ENCODE measurements around the gene HPS1. TPM values are rescaled to one million over a fixed set of nuclear protein-coding genes. Genes with fewer than 3 reads are reported as not detected.

HPS1 gene
- total RNA-seq, 2 donors from 2014 or later = 39.6 to 43.3 TPM

- no peaks in the 10 kb centered on the region for H3K27me3 ChIP-seq (ENCODE audit: control insufficient read depth, insufficient read depth, low read length, poor library complexity, severe bottlenecking)
- H3K4me3 ChIP-seq (ENCODE audit: low read length) = no peak overlapping the region
- H3K4me3 Mint-ChIP-seq = no peak overlapping the region
- TF ChIP-seq, protein P1, sequence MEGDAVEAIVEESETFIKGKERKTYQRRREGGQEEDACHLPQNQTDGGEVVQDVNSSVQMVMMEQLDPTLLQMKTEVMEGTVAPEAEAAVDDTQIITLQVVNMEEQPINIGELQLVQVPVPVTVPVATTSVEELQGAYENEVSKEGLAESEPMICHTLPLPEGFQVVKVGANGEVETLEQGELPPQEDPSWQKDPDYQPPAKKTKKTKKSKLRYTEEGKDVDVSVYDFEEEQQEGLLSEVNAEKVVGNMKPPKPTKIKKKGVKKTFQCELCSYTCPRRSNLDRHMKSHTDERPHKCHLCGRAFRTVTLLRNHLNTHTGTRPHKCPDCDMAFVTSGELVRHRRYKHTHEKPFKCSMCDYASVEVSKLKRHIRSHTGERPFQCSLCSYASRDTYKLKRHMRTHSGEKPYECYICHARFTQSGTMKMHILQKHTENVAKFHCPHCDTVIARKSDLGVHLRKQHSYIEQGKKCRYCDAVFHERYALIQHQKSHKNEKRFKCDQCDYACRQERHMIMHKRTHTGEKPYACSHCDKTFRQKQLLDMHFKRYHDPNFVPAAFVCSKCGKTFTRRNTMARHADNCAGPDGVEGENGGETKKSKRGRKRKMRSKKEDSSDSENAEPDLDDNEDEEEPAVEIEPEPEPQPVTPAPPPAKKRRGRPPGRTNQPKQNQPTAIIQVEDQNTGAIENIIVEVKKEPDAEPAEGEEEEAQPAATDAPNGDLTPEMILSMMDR (conservative IDR thresholded peaks at IDR 0.05) = no peak
- WGBS, 2 experiments (ENCODE audit: insufficient coverage in 1 of 2, insufficient read length in 1 of 2) = 95 to 97% methylated on average over 7 of the region's 7 CpGs
- H3K27ac ChIP-seq (ENCODE audit: low read depth, low read length) = no peak overlapping the region
- H3K36me3 ChIP-seq (ENCODE audit: control insufficient read depth, insufficient read depth, low read length) = no peaks in the 10 kb centered on the region
- no peak overlapping the region for H3K27ac Mint-ChIP-seq
- H3K9ac ChIP-seq (ENCODE audit: extremely low read depth, low read length, poor library complexity, severe bottlenecking) = no peak overlapping the region
- H3K9me3 ChIP-seq (ENCODE audit: control insufficient read depth, low read length) = no peaks in the 10 kb centered on the region
- no peaks in the 10 kb centered on the region for H3K4me1 ChIP-seq (ENCODE audit: control insufficient read depth, insufficient read depth, low read length)
- DNase-seq = no peak
- no peaks in the 10 kb centered on the region for H3K4me1 Mint-ChIP-seq
- H3K36me3 Mint-ChIP-seq (ENCODE audit: low read depth) = no peaks in the 10 kb centered on the region
- H3K9me3 Mint-ChIP-seq = no peaks in the 10 kb centered on the region
- H3K27me3 Mint-ChIP-seq (ENCODE audit: insufficient read depth) = peaks cover 2% of the 10 kb centered on the region
Observed at GRCh38 chr10:98391065-98391464, 55.7 kb downstream of the HPS1 start.

- Mint-ChIP-seq H3K27me3 (ENCODE audit: insufficient read depth) (peaks cover 2% of the 10 kb centered on the region), H3K4me1 (no peaks in the 10 kb centered on the region)
- DNase-seq = no peak
Observed at GRCh38 chr10:98390406-98390805, 56.3 kb downstream of the HPS1 start.

DNA sequence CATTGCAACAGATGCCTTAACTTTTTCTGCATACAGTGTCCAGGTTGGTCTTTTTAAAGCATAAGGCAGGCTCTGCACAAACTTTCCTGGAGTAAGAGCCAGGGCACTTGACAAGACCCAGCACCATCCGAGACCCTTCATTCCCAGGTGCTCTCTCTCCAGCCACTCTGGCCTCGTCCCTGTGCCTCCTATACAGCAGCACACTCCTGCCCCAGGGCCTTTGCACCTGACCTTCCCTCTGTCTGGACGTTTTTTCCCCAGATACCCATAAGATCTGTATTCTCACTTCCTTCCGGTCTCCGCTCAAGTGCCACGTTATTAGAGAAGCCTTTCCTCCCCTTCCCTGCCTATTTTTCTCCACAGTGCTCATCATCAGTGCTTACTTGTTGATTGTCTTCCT, 57.3 kb downstream of the HPS1 start:
- Mint-ChIP-seq H3K4me1 (no peaks in the 10 kb centered on the region), H3K9me3 (no peaks in the 10 kb centered on the region), H3K27ac (no peak overlapping the region), H3K4me3 (no peak overlapping the region), H3K27me3 (ENCODE audit: insufficient read depth) (peaks cover 2% of the 10 kb centered on the region), H3K36me3 (ENCODE audit: low read depth) (no peaks in the 10 kb centered on the region)
- H3K9me3 ChIP-seq (ENCODE audit: control insufficient read depth, low read length) = no peaks in the 10 kb centered on the region
- TF ChIP-seq, protein P1 (conservative IDR thresholded peaks at IDR 0.05) = no peak
- H3K27ac ChIP-seq (ENCODE audit: low read depth, low read length) = no peak overlapping the region
- no peak overlapping the region for H3K4me3 ChIP-seq (ENCODE audit: low read length)
- H3K9ac ChIP-seq (ENCODE audit: extremely low read depth, low read length, poor library complexity, severe bottlenecking) = no peak overlapping the region
- no peaks in the 10 kb centered on the region for H3K4me1 ChIP-seq (ENCODE audit: control insufficient read depth, insufficient read depth, low read length)
- no peaks in the 10 kb centered on the region for H3K27me3 ChIP-seq (ENCODE audit: control insufficient read depth, insufficient read depth, low read length, poor library complexity, severe bottlenecking)
- no peaks in the 10 kb centered on the region for H3K36me3 ChIP-seq (ENCODE audit: control insufficient read depth, insufficient read depth, low read length)
- 87 to 93% methylated on average over 6 of the region's 6 CpGs for WGBS, 2 experiments (ENCODE audit: insufficient coverage in 1 of 2, insufficient read length in 1 of 2)
- DNase-seq = no peak

More at GRCh38 chr10:98390406-98390805, 56.3 kb downstream of the HPS1 start:
- H3K36me3 Mint-ChIP-seq (ENCODE audit: low read depth) = no peaks in the 10 kb centered on the region
- Histone ChIP-seq H3K36me3 (ENCODE audit: control insufficient read depth, insufficient read depth, low read length) (no peaks in the 10 kb centered on the region), H3K4me1 (ENCODE audit: control insufficient read depth, insufficient read depth, low read length) (no peaks in the 10 kb centered on the region), H3K27me3 (ENCODE audit: control insufficient read depth, insufficient read depth, low read length, poor library complexity, severe bottlenecking) (no peaks in the 10 kb centered on the region), H3K27ac (ENCODE audit: low read depth, low read length) (no peak overlapping the region), H3K9me3 (ENCODE audit: control insufficient read depth, low read length) (no peaks in the 10 kb centered on the region), H3K9ac (ENCODE audit: extremely low read depth, low read length, poor library complexity, severe bottlenecking) (no peak overlapping the region), H3K4me3 (ENCODE audit: low read length) (no peak overlapping the region)
- H3K27ac Mint-ChIP-seq = no peak overlapping the region
- WGBS, 2 experiments (ENCODE audit: insufficient coverage in 1 of 2, insufficient read length in 1 of 2) = 85 to 100% methylated on average over 2 to 4 of the region's 4 CpGs
- H3K4me3 Mint-ChIP-seq = no peak overlapping the region
- no peaks in the 10 kb centered on the region for H3K9me3 Mint-ChIP-seq
- TF ChIP-seq, protein P1 (conservative IDR thresholded peaks at IDR 0.05) = no peak

Measured in endodermal cell (in vitro differentiated cells).